ENCODE data around the gene CIRBP. TPM values are rescaled to one million over a fixed set of nuclear protein-coding genes. Genes with fewer than 3 reads are reported as not detected.

CIRBP gene
- total and polyA plus RNA-seq, 9 of the 15 experiments (the other 6 are each of a cell fraction or from before 2014, with no cell fraction given), result 20.5 to 327 (median 176) TPM

- TF ChIP-seq NCOA2 (IDR thresholded peaks at IDR 0.05; ENCODE audit: partially characterized antibody in 2 of 2), result no peak
- no peak for TF ChIP-seq EP300 (IDR thresholded peaks at IDR 0.05; ENCODE audit: low read length)
- TF ChIP-seq ZNF592 (IDR thresholded peaks at IDR 0.05), result no peak
- no peak for TF ChIP-seq ZNF347 (CRISPR knock-in tag; IDR thresholded peaks at IDR 0.05; ENCODE audit: low read depth)
- TF ChIP-seq ZFP1 (CRISPR knock-in tag; IDR thresholded peaks at IDR 0.05), result no peak
- TF ChIP-seq TARDBP (IDR thresholded peaks at IDR 0.05), result no peak
- peak; percentile 79 for TF ChIP-seq CREB1 (IDR thresholded peaks at IDR 0.05)
- TF ChIP-seq CREB1 (CRISPR knock-in tag; IDR thresholded peaks at IDR 0.05), result peak; percentile 82
- TF ChIP-seq THAP7 (CRISPR knock-in tag; IDR thresholded peaks at IDR 0.05), result no peak
- TF ChIP-seq EZH2 (IDR thresholded peaks at IDR 0.05; ENCODE audit: borderline replicate concordance, low read depth, low read length), result no peak
- TF ChIP-seq ZNF830 (CRISPR knock-in tag; IDR thresholded peaks at IDR 0.05), result no peak
- no peak for TF ChIP-seq DNMT1 (IDR thresholded peaks at IDR 0.05)
- no peak for TF ChIP-seq SRF (CRISPR knock-in tag; IDR thresholded peaks at IDR 0.05)
- TF ChIP-seq FOSL1 (tag; conservative IDR thresholded peaks at IDR 0.05), result peak; percentile 55
- TF ChIP-seq PPARD (CRISPR knock-in tag; IDR thresholded peaks at IDR 0.05), result no peak
- TF ChIP-seq GTF3C2 (IDR thresholded peaks at IDR 0.05; ENCODE audit: borderline replicate concordance, extremely low read depth, insufficient read length), result no peak
- no peak for TF ChIP-seq POLR2AphosphoS2 (IDR thresholded peaks at IDR 0.05; ENCODE audit: low read length)
- no peak for TF ChIP-seq HNRNPUL1 (IDR thresholded peaks at IDR 0.05; ENCODE audit: low read length)
- TF ChIP-seq ZBTB7A (IDR thresholded peaks at IDR 0.05; ENCODE audit: borderline replicate concordance, control insufficient read depth, low read depth, low read length), result peak; percentile 91; the same call in 1 of the 2 replicates
- no peak for TF ChIP-seq LEF1 (IDR thresholded peaks at IDR 0.05)
- no peak for TF ChIP-seq ZNF224 (CRISPR knock-in tag; IDR thresholded peaks at IDR 0.05)
- TF ChIP-seq ZNF174 (CRISPR knock-in tag; IDR thresholded peaks at IDR 0.05), result no peak
- TF ChIP-seq ZKSCAN3 (CRISPR knock-in tag; IDR thresholded peaks at IDR 0.05), result no peak
Measured at GRCh38 chr19:1260749-1261537, 8.2 kb upstream of the CIRBP start (continued).

All from K562 (cell line).